ENCODE measurements around the gene ARAF.

DNA sequence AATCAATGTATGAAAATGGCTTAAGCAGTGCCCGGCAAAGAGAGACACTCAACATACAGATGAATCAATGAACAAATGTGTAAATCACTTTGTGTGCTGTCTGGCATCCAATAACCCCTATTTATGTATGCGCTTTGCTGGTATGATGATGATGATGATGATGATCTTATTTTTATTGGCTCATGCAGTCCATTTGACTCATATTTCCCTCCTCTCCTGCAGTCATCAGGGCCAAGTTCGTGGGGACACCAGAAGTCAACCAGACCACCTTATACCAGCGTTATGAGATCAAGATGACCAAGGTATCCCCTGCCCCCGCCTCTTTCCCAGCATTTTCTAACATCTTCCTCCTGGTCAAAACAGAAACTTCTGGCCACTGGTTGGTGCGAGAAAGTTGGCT lies 23.7 kb downstream of the ARAF start:
- TF ChIP-seq TAF1 (IDR thresholded peaks at IDR 0.05; ENCODE audit: low read depth, low read length) (no peak), HDAC6 (IDR thresholded peaks at IDR 0.05; ENCODE audit: low read depth, low read length) (no peak), ZNF274 (IDR thresholded peaks at IDR 0.05; ENCODE audit: borderline replicate concordance, extremely low read depth, low read length) (no peak), SUZ12 (IDR thresholded peaks at IDR 0.05; ENCODE audit: low read length) (no peak), POLR2A (IDR thresholded peaks at IDR 0.05; ENCODE audit: control extremely low read depth in 1 of 2, low read depth in 2 of 2, low read length in 2 of 2) (no peak), TCF12 (IDR thresholded peaks at IDR 0.05; ENCODE audit: low read depth, low read length) (no peak), EZH2 (IDR thresholded peaks at IDR 0.05; ENCODE audit: low read depth, low read length, severe bottlenecking) (no peak), EP300 (IDR thresholded peaks at IDR 0.05; ENCODE audit: borderline replicate concordance in 1 of 2, low read depth in 2 of 2, low read length in 2 of 2) (no peak), EGR1 (IDR thresholded peaks at IDR 0.05; ENCODE audit: borderline replicate concordance, low read depth, low read length) (no peak), RFX5 (IDR thresholded peaks at IDR 0.05; ENCODE audit: borderline replicate concordance, low read depth, low read length) (no peak), SIN3A (conservative IDR thresholded peaks at IDR 0.05 in 1 of 2, IDR thresholded peaks at IDR 0.05 in 1 of 2; ENCODE audit: low read depth in 1 of 2, low read length in 2 of 2) (no peak), POLR2AphosphoS5 (IDR thresholded peaks at IDR 0.05; ENCODE audit: low read depth, low read length) (no peak)
- TF ChIP-seq, protein P1, sequence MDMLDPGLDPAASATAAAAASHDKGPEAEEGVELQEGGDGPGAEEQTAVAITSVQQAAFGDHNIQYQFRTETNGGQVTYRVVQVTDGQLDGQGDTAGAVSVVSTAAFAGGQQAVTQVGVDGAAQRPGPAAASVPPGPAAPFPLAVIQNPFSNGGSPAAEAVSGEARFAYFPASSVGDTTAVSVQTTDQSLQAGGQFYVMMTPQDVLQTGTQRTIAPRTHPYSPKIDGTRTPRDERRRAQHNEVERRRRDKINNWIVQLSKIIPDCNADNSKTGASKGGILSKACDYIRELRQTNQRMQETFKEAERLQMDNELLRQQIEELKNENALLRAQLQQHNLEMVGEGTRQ (IDR thresholded peaks at IDR 0.05; ENCODE audit: low read length): no peak
- TF ChIP-seq, protein P2, sequence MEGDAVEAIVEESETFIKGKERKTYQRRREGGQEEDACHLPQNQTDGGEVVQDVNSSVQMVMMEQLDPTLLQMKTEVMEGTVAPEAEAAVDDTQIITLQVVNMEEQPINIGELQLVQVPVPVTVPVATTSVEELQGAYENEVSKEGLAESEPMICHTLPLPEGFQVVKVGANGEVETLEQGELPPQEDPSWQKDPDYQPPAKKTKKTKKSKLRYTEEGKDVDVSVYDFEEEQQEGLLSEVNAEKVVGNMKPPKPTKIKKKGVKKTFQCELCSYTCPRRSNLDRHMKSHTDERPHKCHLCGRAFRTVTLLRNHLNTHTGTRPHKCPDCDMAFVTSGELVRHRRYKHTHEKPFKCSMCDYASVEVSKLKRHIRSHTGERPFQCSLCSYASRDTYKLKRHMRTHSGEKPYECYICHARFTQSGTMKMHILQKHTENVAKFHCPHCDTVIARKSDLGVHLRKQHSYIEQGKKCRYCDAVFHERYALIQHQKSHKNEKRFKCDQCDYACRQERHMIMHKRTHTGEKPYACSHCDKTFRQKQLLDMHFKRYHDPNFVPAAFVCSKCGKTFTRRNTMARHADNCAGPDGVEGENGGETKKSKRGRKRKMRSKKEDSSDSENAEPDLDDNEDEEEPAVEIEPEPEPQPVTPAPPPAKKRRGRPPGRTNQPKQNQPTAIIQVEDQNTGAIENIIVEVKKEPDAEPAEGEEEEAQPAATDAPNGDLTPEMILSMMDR (IDR thresholded peaks at IDR 0.05; ENCODE audit: control extremely low read depth in 1 of 3, insufficient read depth in 1 of 3, low read depth in 1 of 3, low read length in 3 of 3): no peak

All from H1 (cell line).